Cerebellar cortex (tissue), 1 donor: ENCODE data around the gene MTERF1.
"Not testable (repeated sequence)": the region's sequence is repeated elsewhere in the genome, so short reads cannot be mapped to it uniquely, and the experiment has no call there.

ENCODE experiments used
- DNase-seq: peaks from one replicate; pipeline ENCODE4 v3.0.0-alpha.2; 2015; ENCODE audit warnings: low spot score

MTERF1 gene

GRCh38 chr7:91883676-91884362 lies 3.3 kb upstream of the MTERF1 start:
- DNase-seq, result no peak

DNA sequence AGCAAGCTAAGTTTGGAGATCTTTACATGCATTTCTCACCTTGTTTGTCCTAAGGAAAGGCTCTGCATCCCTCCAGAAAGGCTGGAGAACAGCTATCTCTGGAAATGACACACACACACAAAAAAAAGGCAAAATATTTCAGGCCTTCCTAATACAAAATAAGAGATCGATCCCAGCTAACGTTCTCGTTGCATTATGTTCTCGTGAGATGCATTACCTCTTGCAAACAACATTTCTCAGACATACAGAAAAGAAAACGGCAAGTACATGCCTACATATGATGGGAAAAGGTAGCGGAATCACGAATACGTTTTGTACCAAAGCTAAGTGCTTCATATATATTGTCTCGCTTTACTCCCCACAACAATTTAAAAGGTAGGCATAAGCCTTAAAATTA lies 488 bp downstream of the MTERF1 start:
- DNase-seq, result no peak

DNA sequence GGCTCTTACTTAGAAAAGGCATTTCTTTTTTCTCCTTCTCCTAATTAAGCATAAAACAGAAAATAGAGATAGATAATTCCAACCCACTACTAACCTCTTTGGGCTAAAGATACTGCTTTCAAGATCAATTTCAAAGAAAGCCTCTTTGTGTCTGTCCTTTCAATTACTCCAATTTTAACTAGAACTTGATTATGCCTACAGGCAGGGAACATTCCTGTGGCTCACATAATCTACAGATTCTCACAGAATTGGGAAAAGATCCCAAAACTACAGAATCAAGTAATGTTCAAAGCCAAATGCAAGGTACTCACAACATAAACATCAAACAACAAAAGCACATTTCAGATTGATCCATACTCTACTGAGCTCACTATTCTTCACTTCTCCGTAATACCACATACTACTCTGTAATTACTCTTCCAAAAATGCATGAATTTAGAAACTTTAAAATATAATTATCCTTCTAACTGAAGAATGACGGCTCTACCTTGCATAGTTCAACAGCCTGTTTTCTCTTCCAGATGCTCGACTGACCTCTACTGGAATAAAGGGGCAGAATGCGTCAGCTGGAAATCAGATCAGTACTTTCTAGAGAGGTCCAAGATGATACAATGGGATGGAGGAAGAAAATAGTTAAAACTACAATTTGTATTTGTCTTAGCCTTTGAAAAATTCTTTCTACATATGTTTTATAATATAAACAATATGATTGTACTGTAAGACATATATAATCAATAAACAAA lies 3.9 kb downstream of the MTERF1 start:
- DNase-seq, result no peak

- no peak for DNase-seq
Measured at GRCh38 chr7:91875851-91876250, 4.7 kb downstream of the MTERF1 start.

DNA sequence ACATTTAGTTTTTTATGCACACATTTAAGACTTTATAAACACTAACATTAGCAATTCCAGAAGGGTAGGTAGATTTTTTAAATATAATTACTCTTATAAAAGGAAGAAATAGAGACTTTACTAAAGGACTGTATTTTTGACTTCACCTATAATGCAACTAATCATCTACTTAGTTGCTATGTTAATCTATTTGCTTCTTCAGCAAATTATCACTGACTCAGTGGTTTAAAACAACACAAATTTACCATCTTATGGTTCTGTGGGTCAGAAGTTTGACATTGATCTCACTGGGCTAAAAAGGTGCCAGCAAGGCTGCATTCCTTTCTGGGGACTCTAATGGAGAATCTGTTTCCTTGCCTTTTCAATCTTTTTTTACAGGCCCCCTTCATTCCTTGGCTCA lies 7.6 kb downstream of the MTERF1 start:
- DNase-seq, result no peak

- no peak for DNase-seq
Measured at GRCh38 chr7:91872069-91872468, 8.4 kb downstream of the MTERF1 start.

DNA sequence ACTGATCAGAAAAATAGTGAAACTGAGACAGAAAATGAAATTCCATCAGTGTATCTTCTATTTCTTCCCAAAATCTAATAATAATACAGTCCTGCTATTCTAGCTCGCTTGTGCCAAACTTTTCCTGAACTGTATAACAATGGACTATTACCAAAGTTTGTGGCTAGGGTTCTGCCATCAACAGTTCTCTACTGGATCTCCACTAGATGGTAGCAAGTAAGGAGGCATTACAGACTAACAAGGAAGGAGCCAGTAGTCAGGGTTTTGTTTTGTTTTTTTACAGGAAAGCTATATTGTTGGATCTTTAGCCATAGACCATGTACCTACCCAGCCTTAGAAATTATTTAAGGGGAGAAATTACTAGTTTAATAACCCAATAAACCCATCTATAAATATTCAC lies 10.8 kb downstream of the MTERF1 start:
- DNase-seq, result no peak

GRCh38 chr7:91866599-91867148 lies 13.8 kb downstream of the MTERF1 start:
- DNase-seq, result no peak

GRCh38 chr7:91865511-91865910 lies 15.0 kb downstream of the MTERF1 start:
- DNase-seq, result no peak

DNA sequence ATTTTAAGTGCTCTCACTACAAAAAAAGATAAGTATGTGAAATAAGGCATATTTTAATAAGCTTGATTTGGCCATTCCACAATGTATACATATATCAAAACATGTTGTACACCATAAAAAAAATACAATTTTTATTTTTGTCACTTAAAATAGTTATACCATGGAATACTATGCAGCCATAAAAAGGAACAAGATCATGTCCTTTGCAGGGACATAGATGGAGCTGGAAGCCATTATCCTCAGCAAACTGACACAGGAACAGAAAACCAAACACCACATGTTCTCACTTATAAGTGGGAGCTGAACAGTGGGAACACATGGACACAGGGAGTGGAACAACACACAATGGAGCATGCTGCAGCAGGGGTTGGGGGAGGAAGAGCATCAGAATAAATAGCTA lies 15.9 kb downstream of the MTERF1 start:
- not testable (repeated sequence) for DNase-seq

- no peak for DNase-seq
Measured at GRCh38 chr7:91864070-91864469, 16.4 kb downstream of the MTERF1 start.

GRCh38 chr7:91852263-91852741 lies 28.2 kb downstream of the MTERF1 start:
- no peak for DNase-seq

- DNase-seq, result no peak
Measured at GRCh38 chr7:91850455-91850854, 30.0 kb downstream of the MTERF1 start.

- no peak for DNase-seq
Measured at GRCh38 chr7:91847876-91848588, 32.5 kb downstream of the MTERF1 start.

DNA sequence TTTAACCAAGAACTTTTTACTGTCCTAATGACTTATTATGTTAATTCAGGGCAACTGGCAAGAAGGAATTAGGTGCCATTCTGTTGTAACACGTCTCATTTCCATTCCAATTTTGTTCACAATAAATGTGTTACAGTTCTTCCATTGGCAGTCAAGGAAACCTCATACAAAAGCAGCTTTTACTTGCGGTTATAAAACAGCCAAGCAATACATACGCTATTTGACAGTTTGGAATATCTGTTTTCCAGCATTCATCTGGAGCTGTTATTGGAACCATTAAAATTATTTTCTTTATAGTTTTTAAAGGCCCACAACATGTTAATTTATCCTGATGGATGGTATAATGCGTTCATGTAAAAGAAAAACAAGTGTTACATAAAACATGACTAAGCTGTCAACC lies 33.3 kb downstream of the MTERF1 start:
- DNase-seq, result no peak

- DNase-seq, result no peak
Measured at GRCh38 chr7:91846436-91846835, 34.1 kb downstream of the MTERF1 start.

DNA sequence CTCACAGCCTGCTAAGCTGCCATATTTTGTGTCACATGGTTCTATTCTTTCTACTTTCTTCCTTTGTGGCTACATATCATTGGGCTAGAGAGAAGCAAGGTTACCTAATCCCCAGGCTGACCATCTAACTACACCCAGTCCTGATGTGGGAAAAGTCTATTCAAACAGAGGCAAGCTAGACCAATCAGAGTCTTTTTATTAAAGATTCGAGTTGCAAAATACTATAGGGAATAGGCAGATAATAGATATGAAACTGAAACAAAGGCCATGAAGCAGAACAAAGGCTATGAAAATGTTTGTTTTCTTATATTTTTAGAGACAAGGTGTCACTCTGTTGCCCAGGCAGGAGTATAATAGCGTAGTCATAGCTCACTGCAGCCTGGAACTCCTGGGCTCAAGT lies 36.7 kb downstream of the MTERF1 start:
- no peak for DNase-seq

GRCh38 chr7:91838439-91838838 lies 42.1 kb downstream of the MTERF1 start:
- no peak for DNase-seq

DNA sequence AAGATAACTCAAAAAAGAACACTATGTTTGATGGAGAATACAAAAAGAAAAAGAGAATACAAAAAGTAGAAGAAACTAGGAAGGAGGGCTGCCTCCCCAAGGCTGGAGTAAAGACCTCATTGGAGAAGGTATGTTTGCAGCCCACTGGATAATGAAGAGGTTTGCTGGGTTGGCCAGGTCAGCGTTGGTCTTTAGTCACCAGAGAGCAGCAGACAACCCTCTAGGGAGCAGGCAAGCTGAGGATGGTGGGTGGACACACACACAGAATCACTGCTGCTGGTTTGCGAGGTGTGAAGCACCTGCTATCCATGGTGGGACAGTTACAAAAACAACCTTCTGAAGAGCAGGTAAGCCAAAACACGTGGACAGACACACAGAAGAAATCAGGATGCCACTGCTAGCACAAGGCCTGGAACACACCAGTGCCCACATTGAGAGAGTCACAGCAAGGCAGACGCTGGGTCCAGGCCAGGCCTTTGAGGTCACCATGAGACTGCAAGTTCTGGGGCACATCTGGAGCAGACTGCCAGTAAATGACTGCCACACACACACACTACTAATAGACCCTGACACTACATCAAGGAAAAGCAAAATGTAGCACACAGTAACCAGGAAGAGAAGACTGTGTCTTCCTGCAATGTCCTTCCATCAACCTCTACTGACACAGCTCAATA lies 43.0 kb downstream of the MTERF1 start:
- DNase-seq, result no peak

GRCh38 chr7:91835826-91836368 lies 44.6 kb downstream of the MTERF1 start:
- peak; percentile 10 for DNase-seq

DNA sequence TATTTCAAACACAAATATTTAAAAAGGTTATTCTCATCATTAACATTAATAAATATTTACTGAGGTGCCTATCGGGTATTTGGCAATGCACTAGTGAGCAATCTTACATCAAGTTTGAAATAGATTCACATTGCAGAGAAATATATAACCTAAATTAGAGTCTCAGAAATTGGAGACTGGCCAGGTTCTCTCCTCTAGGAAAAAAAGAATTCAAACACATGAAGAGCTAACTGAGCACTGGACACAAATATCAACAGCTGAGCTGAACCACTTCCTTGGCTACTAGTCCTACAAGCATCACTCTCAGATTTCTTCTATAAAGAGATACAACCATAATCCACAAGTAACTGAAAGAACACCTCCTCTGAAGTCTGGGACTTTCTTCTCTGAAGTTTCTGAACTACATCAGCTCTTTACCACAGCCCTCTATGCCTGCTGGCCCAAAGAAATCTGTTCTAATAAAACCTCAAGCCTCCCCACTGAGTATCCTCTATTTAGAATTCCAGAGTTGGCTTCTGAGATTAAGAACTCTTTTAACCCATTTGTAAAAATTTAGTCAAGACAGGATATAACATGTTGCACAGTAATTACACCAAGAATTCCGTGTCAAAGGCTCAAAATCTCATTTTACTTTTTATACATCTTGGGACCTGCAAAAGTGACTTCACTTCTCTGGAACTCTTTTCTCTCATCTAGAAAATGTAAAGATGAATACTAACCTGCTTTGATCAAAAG lies 45.2 kb downstream of the MTERF1 start:
- no peak for DNase-seq
